Nephron progenitor cell (in vitro differentiated cells): ENCODE measurements around the gene ZFR.
A peak's percentile ranks its signal among the peaks of the same experiment; 100 is the strongest.

Experiments used
- DNase-seq: peaks from one replicate; pipeline ENCODE4 v3.0.0; 2021
- H3K27ac Mint-ChIP-seq: 2 replicates; pipeline ENCODE4 v1.8.0; 2021; ENCODE audit warnings: mild to moderate bottlenecking, moderate library complexity, mixed read lengths
- H3K27me3 Mint-ChIP-seq: 2 replicates; pipeline ENCODE4 v1.8.0; 2021; ENCODE audit warnings: mild to moderate bottlenecking, low read depth, mixed read lengths; ENCODE audit not compliant: poor library complexity
- H3K36me3 Mint-ChIP-seq: 2 replicates; pipeline ENCODE4 v1.8.0; 2021; ENCODE audit warnings: low read depth, mixed read lengths
- H3K4me1 Mint-ChIP-seq: 2 replicates; pipeline ENCODE4 v1.8.0; 2021; ENCODE audit warnings: mixed read lengths
- H3K4me3 Mint-ChIP-seq: 2 replicates; pipeline ENCODE4 v1.8.0; 2021; ENCODE audit warnings: mild to moderate bottlenecking, moderate library complexity, mixed read lengths
- H3K9me3 Mint-ChIP-seq: 2 replicates; pipeline ENCODE4 v1.8.0; 2021; ENCODE audit warnings: mild to moderate bottlenecking, moderate library complexity, mixed read lengths
- CTCF ChIP-seq: fragments of 200-600 bp; sonication (generic); IDR thresholded peaks from 2 replicates; pipeline ENCODE4 v1.5.0; 2021; ENCODE audit warnings: antibody characterized with exemption

ZFR gene

GRCh38 chr5:32482193-32482592 is 37.7 kb upstream of the ZFR start:
- no peak for DNase-seq
- H3K27me3 Mint-ChIP-seq, result peaks cover 4% of the 10 kb centered on the region
- no peak overlapping the region for H3K4me3 Mint-ChIP-seq
- TF ChIP-seq CTCF, result no peak
- no peaks in the 10 kb centered on the region for H3K36me3 Mint-ChIP-seq
- H3K4me1 Mint-ChIP-seq, result peaks cover 5% of the 10 kb centered on the region
- H3K9me3 Mint-ChIP-seq, result no peaks in the 10 kb centered on the region
- H3K27ac Mint-ChIP-seq, result no peak overlapping the region

- Mint-ChIP-seq H3K4me1 (peaks cover 28% of the 10 kb centered on the region), H3K4me3 (no peak overlapping the region), H3K9me3 (no peaks in the 10 kb centered on the region), H3K27ac (no peak overlapping the region), H3K27me3 (peaks cover 4% of the 10 kb centered on the region), H3K36me3 (no peaks in the 10 kb centered on the region)
- no peak for DNase-seq
- TF ChIP-seq CTCF, result no peak
Observed at GRCh38 chr5:32479096-32479495, 34.6 kb upstream of the ZFR start.

GRCh38 chr5:32476891-32477290 is 32.4 kb upstream of the ZFR start:
- TF ChIP-seq CTCF, result no peak
- peaks cover 3% of the 10 kb centered on the region for H3K9me3 Mint-ChIP-seq
- DNase-seq, result no peak
- peaks cover 4% of the 10 kb centered on the region for H3K27me3 Mint-ChIP-seq
- H3K4me3 Mint-ChIP-seq, result no peak overlapping the region
- H3K36me3 Mint-ChIP-seq, result no peaks in the 10 kb centered on the region
- no peak overlapping the region for H3K27ac Mint-ChIP-seq
- peaks cover 44% of the 10 kb centered on the region for H3K4me1 Mint-ChIP-seq

- Mint-ChIP-seq H3K27ac (peak overlapping the region; percentile 96), H3K4me3 (peak overlapping the region; percentile 10), H3K4me1 (peaks cover 48% of the 10 kb centered on the region), H3K27me3 (peaks cover 4% of the 10 kb centered on the region), H3K36me3 (no peaks in the 10 kb centered on the region), H3K9me3 (peaks cover 3% of the 10 kb centered on the region)
- TF ChIP-seq CTCF, result no peak
- peak; percentile 58 for DNase-seq
Observed at GRCh38 chr5:32475334-32476097, 31.0 kb upstream of the ZFR start.

GRCh38 chr5:32474209-32474854 is 29.8 kb upstream of the ZFR start:
- H3K36me3 Mint-ChIP-seq, result no peaks in the 10 kb centered on the region
- peak overlapping the region; percentile 96 for H3K27ac Mint-ChIP-seq
- no peak for TF ChIP-seq CTCF
- no peaks in the 10 kb centered on the region for H3K27me3 Mint-ChIP-seq
- peaks cover 3% of the 10 kb centered on the region for H3K9me3 Mint-ChIP-seq
- DNase-seq, result no peak
- H3K4me3 Mint-ChIP-seq, result peak overlapping the region; percentile 62
- H3K4me1 Mint-ChIP-seq, result peaks cover 48% of the 10 kb centered on the region

- DNase-seq, result no peak
- Mint-ChIP-seq H3K4me1 (peaks cover 44% of the 10 kb centered on the region), H3K27ac (peak overlapping the region; percentile 82), H3K9me3 (peaks cover 3% of the 10 kb centered on the region), H3K4me3 (no peak overlapping the region), H3K27me3 (no peaks in the 10 kb centered on the region), H3K36me3 (no peaks in the 10 kb centered on the region)
- TF ChIP-seq CTCF, result no peak
Observed at GRCh38 chr5:32473072-32473471, 28.5 kb upstream of the ZFR start.
